ENCODE results near the gene ACTR5. TPM values are rescaled to one million over a fixed set of nuclear protein-coding genes. Genes with fewer than 3 reads are reported as not detected.

Gene ACTR5
- total and polyA plus RNA-seq, 2 of the 13 experiments (the other 11 are each of a cell fraction or from before 2014, with no cell fraction given), result 19.5 to 20.5 TPM

DNA sequence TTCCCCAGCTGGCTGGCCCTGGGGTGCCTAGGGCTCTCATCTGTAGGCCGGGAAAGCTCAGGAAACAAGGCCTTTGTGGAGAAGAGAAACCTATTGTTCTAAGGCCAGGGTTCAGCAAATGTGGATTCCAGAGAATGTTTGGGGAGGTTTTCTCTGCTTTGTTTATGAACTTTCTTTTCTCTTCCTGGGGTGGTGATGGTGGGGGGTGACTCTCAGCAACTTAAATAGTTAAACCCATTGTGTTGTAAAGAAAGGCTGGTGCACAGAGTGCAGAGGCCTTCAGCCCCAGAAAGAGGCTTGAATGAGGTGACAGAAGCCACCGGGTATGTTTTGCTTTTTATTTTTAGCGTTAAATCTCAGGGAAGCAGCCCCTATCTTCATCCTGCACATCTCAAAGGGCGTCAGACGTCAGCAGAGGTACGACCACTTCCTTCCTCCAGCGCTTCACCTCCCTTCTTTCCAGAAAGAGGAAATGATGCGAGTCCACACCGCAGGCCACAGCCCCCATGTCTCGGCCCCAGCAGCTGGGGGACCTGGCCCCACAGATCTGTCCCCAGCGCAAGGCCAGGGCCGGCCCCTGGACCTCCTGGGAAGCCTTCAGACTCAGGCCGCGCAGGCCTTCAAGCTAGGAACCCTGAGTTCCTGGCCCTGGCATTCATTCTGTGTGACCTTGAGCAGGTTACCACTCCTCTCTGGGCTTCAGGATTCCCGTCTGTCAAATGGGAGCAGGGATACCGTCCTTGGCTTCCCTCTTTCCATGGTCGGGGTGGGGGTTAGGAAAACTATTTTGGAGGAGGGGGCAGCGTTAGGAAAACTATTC is 56.6 kb downstream of the ACTR5 start (continued):
- 0 out of 2 replicates have a peak, but pooled peaks have one; percentile 14 for TF ChIP-seq SP4 (CRISPR knock-in tag; IDR thresholded peaks at IDR 0.05)
- TF ChIP-seq ZNF207 (IDR thresholded peaks at IDR 0.05; ENCODE audit: borderline replicate concordance), result no peak
- TF ChIP-seq MLX (CRISPR knock-in tag; IDR thresholded peaks at IDR 0.05), result no peak
- no peak for TF ChIP-seq ZNF564 (CRISPR knock-in tag; IDR thresholded peaks at IDR 0.05)
- peak; percentile 56 for TF ChIP-seq ZNF629 (CRISPR knock-in tag; conservative IDR thresholded peaks at IDR 0.05)
- no peak for TF ChIP-seq ZBTB21 (CRISPR knock-in tag; IDR thresholded peaks at IDR 0.05)
- no peak for TF ChIP-seq ZNF10 (CRISPR knock-in tag; IDR thresholded peaks at IDR 0.05; ENCODE audit: borderline replicate concordance, low read depth)
- TF ChIP-seq DNMT1 (CRISPR knock-in tag; IDR thresholded peaks at IDR 0.05), result no peak
- no peak for TF ChIP-seq USF2 (IDR thresholded peaks at IDR 0.05; ENCODE audit: low read depth, low read length)
- no peak for TF ChIP-seq USF2 (CRISPR knock-in tag; IDR thresholded peaks at IDR 0.05; ENCODE audit: borderline replicate concordance)
- TF ChIP-seq GATA4 (IDR thresholded peaks at IDR 0.05; ENCODE audit: borderline replicate concordance, low read depth), result no peak
- TF ChIP-seq ZNF335 (CRISPR knock-in tag; IDR thresholded peaks at IDR 0.05), result no peak
- TF ChIP-seq, protein P1, sequence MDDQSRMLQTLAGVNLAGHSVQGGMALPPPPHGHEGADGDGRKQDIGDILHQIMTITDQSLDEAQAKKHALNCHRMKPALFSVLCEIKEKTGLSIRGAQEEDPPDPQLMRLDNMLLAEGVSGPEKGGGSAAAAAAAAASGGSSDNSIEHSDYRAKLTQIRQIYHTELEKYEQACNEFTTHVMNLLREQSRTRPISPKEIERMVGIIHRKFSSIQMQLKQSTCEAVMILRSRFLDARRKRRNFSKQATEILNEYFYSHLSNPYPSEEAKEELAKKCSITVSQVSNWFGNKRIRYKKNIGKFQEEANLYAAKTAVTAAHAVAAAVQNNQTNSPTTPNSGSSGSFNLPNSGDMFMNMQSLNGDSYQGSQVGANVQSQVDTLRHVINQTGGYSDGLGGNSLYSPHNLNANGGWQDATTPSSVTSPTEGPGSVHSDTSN (CRISPR knock-in tag; IDR thresholded peaks at IDR 0.05; ENCODE audit: borderline replicate concordance), result no peak
- TF ChIP-seq KLF16 (CRISPR knock-in tag; IDR thresholded peaks at IDR 0.05), result no peak
- no peak for TF ChIP-seq PAX8 (CRISPR knock-in tag; IDR thresholded peaks at IDR 0.05; ENCODE audit: borderline replicate concordance)
- TF ChIP-seq ZNF768 (CRISPR knock-in tag; IDR thresholded peaks at IDR 0.05), result peak; percentile 85
- no peak for TF ChIP-seq NR2C2 (CRISPR knock-in tag; IDR thresholded peaks at IDR 0.05; ENCODE audit: borderline replicate concordance)
- TF ChIP-seq SOX5 (CRISPR knock-in tag; IDR thresholded peaks at IDR 0.05; ENCODE audit: borderline replicate concordance), result peak; percentile 82; the same call in 1 of the 2 replicates
- TF ChIP-seq, protein P2, sequence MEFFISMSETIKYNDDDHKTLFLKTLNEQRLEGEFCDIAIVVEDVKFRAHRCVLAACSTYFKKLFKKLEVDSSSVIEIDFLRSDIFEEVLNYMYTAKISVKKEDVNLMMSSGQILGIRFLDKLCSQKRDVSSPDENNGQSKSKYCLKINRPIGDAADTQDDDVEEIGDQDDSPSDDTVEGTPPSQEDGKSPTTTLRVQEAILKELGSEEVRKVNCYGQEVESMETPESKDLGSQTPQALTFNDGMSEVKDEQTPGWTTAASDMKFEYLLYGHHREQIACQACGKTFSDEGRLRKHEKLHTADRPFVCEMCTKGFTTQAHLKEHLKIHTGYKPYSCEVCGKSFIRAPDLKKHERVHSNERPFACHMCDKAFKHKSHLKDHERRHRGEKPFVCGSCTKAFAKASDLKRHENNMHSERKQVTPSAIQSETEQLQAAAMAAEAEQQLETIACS (CRISPR knock-in tag; IDR thresholded peaks at IDR 0.05), result no peak
- no peak for TF ChIP-seq TAF15 (IDR thresholded peaks at IDR 0.05; ENCODE audit: low read depth, low read length, poor library complexity, severe bottlenecking)
- no peak for TF ChIP-seq ATF4 (CRISPR knock-in tag; IDR thresholded peaks at IDR 0.05)
- no peak for TF ChIP-seq ARNT2 (CRISPR knock-in tag; IDR thresholded peaks at IDR 0.05; ENCODE audit: low read depth)
- TF ChIP-seq STAG1 (CRISPR knock-in tag; IDR thresholded peaks at IDR 0.05), result no peak
